ENCODE results near the gene FMN2.
A peak's percentile ranks its signal among the peaks of the same experiment; 100 is the strongest.

FMN2 gene

GRCh38 chr1:240201931-240202330 is 110.2 kb downstream of the FMN2 start:
- no peak for DNase-seq

- DNase-seq: no peak
Observed at GRCh38 chr1:240207073-240207709, 115.5 kb downstream of the FMN2 start.

- no peak for DNase-seq
Observed at GRCh38 chr1:240210026-240210425, 118.3 kb downstream of the FMN2 start.

GRCh38 chr1:240212556-240212955 is 120.9 kb downstream of the FMN2 start:
- DNase-seq: no peak

- no peak for DNase-seq
Observed at GRCh38 chr1:240217403-240217802, 125.7 kb downstream of the FMN2 start.

- DNase-seq: no peak
Observed at GRCh38 chr1:240219104-240219503, 127.4 kb downstream of the FMN2 start.

GRCh38 chr1:240226102-240226501 is 134.4 kb downstream of the FMN2 start:
- DNase-seq: no peak

- no peak for DNase-seq
Observed at GRCh38 chr1:240230816-240231215, 139.1 kb downstream of the FMN2 start.

GRCh38 chr1:240232530-240232929 is 140.8 kb downstream of the FMN2 start:
- peak; percentile 7 for DNase-seq

GRCh38 chr1:240234485-240235210 is 143.0 kb downstream of the FMN2 start:
- no peak for DNase-seq

GRCh38 chr1:240235521-240236288 is 144.0 kb downstream of the FMN2 start:
- peak; percentile 66 for DNase-seq

GRCh38 chr1:240237305-240237721 is 145.6 kb downstream of the FMN2 start:
- DNase-seq: no peak

- no peak for DNase-seq
Observed at GRCh38 chr1:240239309-240239708, 147.6 kb downstream of the FMN2 start.

- no peak for DNase-seq
Observed at GRCh38 chr1:240241278-240241677, 149.6 kb downstream of the FMN2 start.

- no peak for DNase-seq
Observed at GRCh38 chr1:240242601-240243144, 151.0 kb downstream of the FMN2 start.

GRCh38 chr1:240244968-240245628 is 153.4 kb downstream of the FMN2 start:
- DNase-seq: no peak

- DNase-seq: no peak
Observed at GRCh38 chr1:240245629-240246020, 153.9 kb downstream of the FMN2 start.

- DNase-seq: no peak
Observed at GRCh38 chr1:240247899-240248298, 156.2 kb downstream of the FMN2 start.

- DNase-seq: no peak
Observed at GRCh38 chr1:240254006-240254405, 162.3 kb downstream of the FMN2 start.

GRCh38 chr1:240254778-240255291 is 163.2 kb downstream of the FMN2 start:
- DNase-seq: no peak

GRCh38 chr1:240255922-240256321 is 164.2 kb downstream of the FMN2 start:
- no peak for DNase-seq

- DNase-seq: no peak
Observed at GRCh38 chr1:240256836-240257503, 165.3 kb downstream of the FMN2 start.

Data from DMS53 (cell line).